ENCODE data around the gene CLCNKA.
"Not testable (repeated sequence)": the region's sequence is repeated elsewhere in the genome, so short reads cannot be mapped to it uniquely, and the experiment has no call there.

CLCNKA gene

GRCh38 chr1:16021681-16022080, at the start of gene CLCNKA:
CLCNKA (plus strand) TSS chr1:16022036; CDS start chr1:16022620, 584 bp downstream.
- DNase-seq (ENCODE audit: low read depth in 2 of 2) = no peak

- DNase-seq (ENCODE audit: low read depth in 2 of 2) = no peak
These were observed 49.4 kb upstream of the CLCNKA start for GRCh38 chr1:15972409-15972808.

- DNase-seq (ENCODE audit: low read depth in 2 of 2) = no peak
These were observed 48.1 kb upstream of the CLCNKA start for GRCh38 chr1:15973772-15974171.

GRCh38 chr1:15974855-15975254, 47.0 kb upstream of the CLCNKA start:
- no peak for DNase-seq (ENCODE audit: low read depth in 2 of 2)

DNA sequence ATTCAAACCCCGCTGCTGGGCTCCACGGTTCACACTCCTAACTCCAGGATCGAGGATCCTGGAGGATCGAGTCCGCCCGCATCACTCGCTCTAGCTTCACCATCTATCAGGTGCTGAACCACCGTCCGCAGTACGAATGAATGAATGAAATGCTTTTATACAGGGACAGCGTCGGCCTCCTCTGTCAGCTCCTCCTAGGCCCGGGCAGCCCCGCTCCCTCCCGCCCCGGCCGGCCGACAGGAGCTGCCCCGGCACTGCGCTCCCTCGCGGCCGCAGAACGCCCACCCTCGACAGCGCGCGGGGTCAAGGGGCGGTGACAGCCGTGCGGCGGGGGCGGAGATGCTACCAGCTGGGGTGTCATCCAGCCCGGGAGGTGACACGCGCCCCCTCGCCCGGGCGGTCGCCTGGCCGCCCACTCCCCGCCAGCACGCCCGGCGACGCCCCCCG, 46.5 kb upstream of the CLCNKA start:
- DNase-seq (ENCODE audit: low read depth in 2 of 2) = peak; percentile 44 to 52

DNA sequence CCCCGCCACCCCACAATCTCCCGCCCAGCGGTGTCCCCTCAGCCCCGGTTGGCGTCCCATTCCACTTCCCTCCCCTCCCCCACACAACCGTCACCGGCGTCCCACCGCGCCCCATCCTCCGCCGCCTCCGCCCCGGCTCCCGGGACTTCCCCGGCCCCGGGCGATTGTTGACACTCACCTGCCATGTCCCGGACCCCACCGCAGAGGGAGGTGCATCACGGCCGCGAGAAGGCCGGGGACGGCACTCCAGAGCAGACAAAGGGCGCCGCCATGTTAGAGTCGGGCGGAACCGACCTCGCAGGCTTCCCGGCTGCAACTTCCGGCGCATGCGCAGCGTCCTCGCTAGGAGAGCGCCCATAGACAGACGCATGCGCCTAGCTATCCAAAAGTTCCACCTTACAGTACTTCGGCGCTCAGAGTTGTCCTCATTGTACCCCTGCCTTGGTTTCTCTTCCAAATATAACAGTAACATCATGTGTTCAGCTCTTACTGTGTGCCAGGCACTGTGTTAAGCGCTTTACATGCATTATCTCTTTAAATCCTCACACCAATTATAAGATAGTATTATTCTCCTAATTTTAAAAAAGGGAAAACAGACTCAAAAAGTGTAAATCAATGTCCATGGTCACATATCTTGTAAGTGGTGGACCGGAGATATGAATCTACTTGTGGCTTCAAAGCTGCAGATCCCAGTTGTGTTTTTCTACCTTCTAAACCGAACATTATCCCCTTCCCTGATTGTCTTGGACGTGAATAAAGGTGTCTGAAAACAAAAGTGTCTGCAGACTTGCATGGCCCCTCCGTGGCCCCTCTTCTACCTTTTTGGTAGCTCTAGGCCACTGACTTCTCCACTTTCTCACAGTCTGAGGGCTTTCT, 45.8 kb upstream of the CLCNKA start, which contains the start of gene ZBTB17:
ZBTB17 (minus strand) TSS at position 297 of the 876 bp plus-strand sequence. CDS start 27,606 bp downstream, outside the sequence.
- peak; percentile 86 to 93 for DNase-seq (ENCODE audit: low read depth in 2 of 2)

DNA sequence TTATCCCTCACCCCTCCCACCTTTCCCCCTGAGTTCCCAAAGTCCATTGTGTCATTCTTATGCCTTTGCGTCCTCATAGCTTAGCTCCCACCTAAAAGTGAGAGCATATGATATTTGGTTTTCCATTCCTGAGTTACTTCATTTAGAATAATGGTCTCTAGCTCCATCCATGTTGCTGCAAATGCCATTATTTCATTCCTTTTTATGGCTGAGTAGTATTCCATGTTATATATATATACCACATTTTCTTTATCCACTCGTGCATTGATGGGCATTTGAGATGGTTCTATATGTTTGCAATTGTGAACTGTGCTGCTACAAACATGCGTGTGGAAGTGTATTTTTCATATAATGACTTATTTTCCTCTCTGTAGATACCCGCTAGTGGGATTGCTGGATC, 43.9 kb upstream of the CLCNKA start:
- DNase-seq (ENCODE audit: low read depth in 2 of 2) = not testable (repeated sequence)

GRCh38 chr1:15981679-15982078, 40.2 kb upstream of the CLCNKA start:
- no peak for DNase-seq (ENCODE audit: low read depth in 2 of 2)

DNA sequence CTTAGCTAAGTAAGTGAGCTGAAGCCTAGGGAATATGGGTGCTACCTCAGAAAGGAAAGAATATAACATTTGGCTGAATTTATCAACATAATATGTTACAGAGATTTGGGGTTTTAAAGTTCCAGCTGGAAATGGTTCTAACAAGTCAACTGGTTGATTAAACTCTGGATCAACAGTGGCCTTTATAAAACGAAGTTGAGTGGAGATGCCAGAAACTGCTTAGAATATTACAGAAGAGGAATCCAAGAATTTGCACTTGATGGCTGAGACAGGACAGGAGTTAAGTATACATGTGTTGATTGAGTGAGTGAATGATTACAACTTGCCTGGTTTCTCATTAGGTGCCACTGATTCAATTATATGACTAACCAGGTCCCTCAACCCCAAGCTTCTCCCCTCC, 38.6 kb upstream of the CLCNKA start:
- DNase-seq (ENCODE audit: low read depth in 2 of 2) = no peak

GRCh38 chr1:15985611-15986297, 36.1 kb upstream of the CLCNKA start:
- DNase-seq (ENCODE audit: low read depth in 2 of 2) = no peak

DNA sequence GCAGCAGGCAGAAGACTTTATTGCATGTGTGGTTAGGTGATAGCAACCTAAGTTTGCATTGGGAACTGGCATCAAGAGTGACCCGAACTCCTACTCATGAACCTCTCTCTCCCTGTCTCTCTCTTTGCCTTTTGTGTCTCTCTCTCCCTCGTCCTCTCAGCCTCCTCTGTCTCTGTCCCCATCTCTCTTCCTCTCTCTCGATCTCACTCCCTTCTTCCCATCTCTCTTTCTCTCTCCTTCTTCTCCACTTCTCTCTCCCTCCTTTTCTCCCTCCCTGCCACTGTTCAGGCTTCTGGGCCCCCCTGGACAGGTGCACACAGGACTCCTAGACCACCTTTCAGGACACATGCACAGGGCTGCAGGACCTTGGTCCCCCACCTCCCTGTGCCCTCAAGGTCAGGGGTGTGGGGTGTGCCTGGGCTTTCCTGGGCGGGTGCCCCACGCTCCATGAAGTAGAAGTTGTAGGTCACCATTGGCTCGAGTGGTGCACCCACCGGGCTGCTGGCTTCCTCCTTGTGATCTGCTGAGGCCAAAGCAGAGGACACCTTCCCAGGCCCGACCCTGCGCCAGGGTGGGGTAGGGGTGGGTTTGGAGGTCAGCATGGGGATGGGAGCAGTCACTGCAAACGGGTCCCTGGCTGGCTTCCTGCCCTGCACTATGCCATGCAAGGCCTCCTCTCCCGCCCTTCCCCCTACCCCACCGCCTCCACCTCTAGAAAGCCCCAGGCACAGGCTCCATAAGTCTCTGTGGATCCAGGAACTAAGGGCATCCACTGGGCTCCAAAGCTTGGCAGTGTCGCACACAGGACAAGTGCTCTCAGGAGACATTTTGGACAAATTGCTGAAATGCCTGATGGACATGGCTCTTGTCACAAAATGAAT, 32.7 kb upstream of the CLCNKA start:
- no peak for DNase-seq (ENCODE audit: low read depth in 2 of 2)

DNA sequence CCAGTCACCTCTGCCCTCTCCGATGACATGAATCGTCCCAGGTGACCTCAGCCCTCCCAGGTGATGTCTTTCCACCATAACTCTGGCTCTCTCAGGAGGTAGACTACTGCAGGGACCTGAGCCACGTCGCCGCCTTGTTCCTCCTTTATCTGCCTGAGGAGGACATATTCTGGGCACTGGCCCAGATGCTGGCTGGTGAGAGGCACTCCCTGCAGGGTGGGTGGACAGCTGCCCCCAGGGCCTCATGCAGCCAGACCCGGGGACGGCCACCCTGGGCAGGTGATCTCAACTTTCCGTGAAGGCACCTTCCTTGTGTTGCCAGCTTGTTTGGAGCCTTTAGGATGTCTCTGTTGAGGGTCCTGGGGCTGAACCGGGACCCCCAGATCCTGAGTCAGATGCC, 32.1 kb upstream of the CLCNKA start:
- DNase-seq (ENCODE audit: low read depth in 2 of 2) = no peak

GRCh38 chr1:15991427-15992186, 30.2 kb upstream of the CLCNKA start:
- DNase-seq (ENCODE audit: low read depth in 2 of 2) = no peak

DNA sequence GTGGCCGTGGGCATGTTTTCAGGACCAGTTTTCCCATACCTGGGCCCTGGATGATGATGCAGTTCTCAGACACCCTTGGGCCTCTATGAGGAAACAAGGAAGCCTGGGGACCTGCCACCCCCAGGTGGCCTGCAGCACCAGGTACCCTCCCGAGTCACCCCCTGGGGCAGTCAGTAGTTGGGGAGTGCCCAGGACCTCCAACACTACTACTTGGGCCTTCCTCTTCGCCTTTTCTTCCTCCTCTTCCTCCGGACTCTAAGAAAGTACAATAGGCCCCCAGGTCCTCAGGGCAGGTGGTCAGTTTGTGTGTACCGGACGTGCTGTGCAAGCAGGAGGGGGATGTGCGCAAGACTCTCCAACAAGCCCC, 29.7 kb upstream of the CLCNKA start:
- no peak for DNase-seq (ENCODE audit: low read depth in 2 of 2)

DNA sequence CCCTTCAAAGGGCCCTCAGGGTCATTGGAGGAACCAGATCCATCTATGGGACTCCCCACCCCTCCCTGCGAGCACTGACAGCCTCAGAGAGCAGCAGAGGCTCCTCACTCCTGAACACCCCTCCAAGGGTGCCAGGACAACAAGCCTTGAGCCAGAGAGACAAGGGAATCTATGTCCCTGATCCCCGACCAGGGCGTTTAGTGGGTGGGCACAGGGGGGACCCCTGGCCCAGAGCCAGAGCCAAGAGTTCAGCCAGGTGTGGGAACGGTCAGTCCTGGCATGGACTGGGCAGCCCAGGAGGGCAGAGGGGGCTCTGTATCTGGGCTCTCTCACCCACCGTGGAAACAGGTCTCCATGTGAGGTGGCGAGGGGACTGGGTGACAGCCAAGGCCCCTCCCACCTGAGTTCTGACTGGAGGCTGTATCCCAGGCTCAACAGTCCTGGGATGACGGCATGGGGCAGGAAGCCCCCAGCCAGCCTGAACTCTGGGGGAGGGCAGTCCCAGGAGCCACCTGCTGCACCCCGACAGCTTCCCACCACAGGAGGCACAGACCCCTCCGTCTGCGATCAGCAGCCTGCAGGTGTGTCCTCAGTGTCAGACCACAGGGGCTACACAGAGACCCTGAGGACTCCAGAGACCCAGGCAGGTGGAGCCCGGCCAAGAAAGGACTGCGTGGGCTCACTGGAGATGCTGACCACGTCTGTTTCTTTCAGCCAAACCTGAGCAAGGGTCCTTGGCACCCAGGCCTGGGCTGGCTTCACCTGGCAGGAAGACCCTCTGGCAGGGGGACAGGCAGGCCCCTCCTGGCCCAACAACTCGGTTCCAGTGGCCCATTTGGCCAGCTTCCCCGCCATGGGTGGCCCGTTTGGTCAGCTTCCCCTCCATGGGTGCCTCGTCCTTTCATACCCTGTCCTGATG, 29.0 kb upstream of the CLCNKA start:
- DNase-seq (ENCODE audit: low read depth in 2 of 2) = no peak

DNA sequence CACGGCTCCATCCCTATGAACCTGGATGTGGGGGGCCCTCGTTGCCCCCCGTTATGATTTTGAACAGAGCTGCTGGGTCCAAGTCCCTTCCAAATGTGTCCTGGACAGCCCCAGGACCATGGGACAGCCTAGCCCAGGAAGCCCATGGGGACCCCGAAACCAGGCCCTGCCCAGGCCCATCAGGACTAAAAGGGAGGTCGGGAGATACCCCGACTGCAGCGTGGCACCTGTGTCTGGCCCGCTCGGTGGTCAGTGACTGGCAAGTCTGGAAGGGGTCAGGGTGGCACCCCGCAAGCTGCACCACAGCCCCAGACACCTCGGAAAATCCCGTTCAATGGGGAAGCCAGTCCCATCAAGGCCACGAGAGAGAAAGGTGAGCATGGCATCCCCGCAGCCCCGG, 28.2 kb upstream of the CLCNKA start:
- no peak for DNase-seq (ENCODE audit: low read depth in 2 of 2)

DNA sequence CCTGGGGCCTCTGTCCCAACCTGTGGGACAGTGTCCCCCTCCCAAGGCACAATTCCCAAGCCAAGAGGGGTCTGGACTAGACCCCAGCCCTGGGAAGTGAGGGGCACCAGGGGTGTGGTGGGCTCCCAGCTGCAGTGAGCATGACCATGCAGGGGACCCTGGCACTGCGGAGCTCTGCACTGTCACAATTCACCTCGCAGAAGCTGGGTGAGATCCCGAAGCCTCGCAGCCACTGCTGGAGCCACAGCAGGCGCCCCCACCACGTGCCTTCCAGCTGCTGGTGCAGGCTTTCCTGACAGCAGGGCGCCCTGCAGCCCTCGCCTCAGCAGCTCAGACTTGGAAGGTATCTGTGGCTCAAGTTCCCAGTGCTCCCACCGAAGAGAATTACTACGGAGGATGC, 27.8 kb upstream of the CLCNKA start:
- no peak for DNase-seq (ENCODE audit: low read depth in 2 of 2)

DNA sequence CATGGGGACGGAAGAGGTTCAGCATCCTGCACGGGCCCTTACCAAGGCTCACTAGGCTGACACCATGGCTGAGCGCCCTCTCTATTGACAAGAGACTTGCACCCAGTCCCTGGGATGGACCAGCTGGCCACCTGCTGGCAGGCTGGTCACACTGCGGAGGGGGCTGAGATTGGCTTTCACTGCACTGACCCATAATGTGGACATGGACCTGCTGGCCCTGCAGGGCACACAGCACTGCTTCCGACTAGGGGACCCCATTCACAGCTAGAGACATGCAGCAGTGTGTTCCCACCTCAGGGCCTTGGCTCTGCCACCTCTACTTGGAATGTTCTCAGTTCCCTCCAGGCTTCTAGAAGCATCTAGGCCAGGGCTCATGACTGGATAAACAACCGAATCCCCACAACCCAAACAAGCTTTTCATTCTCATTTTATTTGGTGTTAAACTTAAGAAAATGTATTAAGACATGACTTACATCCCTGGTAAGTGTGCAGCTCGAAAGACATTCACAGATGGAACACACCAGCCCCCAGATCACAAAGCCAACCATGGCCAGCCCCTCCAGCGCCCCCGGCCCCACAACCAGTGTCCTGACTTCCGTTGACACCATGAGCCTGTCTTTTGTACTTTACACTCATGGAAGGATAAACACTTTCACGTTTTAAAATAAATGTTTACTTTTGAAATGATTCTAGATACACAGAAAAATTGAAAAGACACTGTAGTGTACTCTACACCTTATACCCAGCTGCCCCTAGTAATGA, 27.1 kb upstream of the CLCNKA start:
- no peak for DNase-seq (ENCODE audit: low read depth in 2 of 2)

GRCh38 chr1:15997076-15997585, 24.7 kb upstream of the CLCNKA start:
- no peak for DNase-seq (ENCODE audit: low read depth in 2 of 2)
